ENCODE results near the gene INA.

DNA sequence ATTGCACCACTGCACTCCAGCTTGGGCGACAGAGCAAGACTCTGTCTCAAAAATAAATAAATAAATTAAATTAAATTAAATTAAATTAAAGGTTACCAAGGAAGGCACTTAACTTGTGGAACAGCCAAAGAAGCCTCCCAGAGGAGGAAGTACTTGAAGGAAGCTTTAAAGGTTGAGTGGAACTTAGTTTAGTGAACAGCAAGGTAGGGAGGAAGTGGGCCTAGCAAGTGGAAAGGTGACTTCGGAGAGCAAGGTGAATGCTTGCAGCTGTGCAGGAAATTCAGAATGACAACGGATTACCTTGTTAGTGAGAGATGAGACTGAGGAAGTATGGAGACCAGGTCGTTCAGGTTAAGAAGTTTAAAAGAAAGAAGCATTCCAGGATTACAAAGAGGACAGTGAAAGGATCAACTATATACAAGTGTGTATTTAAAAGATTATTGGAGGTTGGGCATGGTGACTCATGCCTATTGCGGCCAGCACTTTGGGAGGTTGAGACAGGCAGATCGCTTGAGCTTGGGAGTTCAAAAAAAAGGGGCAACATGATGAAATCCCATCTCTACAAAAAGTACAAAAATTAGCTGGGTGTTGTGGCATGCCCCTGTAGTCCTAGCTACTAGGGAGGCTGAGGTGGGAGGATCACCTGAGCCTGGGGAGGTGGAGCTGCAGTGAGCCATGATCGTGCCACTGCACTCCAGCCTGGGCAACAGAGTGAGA is 44.0 kb upstream of the INA start:
- TF ChIP-seq, protein P1, sequence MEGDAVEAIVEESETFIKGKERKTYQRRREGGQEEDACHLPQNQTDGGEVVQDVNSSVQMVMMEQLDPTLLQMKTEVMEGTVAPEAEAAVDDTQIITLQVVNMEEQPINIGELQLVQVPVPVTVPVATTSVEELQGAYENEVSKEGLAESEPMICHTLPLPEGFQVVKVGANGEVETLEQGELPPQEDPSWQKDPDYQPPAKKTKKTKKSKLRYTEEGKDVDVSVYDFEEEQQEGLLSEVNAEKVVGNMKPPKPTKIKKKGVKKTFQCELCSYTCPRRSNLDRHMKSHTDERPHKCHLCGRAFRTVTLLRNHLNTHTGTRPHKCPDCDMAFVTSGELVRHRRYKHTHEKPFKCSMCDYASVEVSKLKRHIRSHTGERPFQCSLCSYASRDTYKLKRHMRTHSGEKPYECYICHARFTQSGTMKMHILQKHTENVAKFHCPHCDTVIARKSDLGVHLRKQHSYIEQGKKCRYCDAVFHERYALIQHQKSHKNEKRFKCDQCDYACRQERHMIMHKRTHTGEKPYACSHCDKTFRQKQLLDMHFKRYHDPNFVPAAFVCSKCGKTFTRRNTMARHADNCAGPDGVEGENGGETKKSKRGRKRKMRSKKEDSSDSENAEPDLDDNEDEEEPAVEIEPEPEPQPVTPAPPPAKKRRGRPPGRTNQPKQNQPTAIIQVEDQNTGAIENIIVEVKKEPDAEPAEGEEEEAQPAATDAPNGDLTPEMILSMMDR (IDR thresholded peaks at IDR 0.05; ENCODE audit: low read length): no peak
- TF ChIP-seq EZH2 (IDR thresholded peaks at IDR 0.05; ENCODE audit: borderline replicate concordance, low read length): no peak
